ENCODE data around the gene ARHGAP6.

The ARHGAP6 gene

DNA sequence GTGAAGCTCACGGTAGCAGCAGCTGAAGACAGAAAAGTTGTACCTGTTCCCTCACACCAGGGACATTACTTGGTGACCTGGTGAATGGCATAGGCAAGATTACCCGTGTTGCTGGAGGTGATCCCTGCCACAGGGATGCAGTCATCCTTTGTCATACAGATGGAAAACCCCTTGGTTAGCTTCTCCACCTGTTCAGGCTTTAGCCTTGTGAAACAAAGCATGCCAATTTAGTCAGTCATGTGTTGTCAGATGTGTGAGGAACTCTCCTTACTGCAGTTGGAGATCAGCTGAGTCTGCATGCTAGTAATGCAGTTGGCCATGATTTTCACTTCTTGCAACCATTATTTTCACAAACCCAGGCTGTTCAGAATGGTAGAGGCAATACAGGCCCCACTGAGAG, 331.6 kb downstream of the ARHGAP6 start:
- H3K36me3 Mint-ChIP-seq (ENCODE audit: low read depth): no peaks in the 10 kb centered on the region
- no peak for DNase-seq
- H3K9me3 Mint-ChIP-seq: peaks cover 24% of the 10 kb centered on the region
- no peak overlapping the region for H3K4me3 Mint-ChIP-seq
- TF ChIP-seq, protein P1, sequence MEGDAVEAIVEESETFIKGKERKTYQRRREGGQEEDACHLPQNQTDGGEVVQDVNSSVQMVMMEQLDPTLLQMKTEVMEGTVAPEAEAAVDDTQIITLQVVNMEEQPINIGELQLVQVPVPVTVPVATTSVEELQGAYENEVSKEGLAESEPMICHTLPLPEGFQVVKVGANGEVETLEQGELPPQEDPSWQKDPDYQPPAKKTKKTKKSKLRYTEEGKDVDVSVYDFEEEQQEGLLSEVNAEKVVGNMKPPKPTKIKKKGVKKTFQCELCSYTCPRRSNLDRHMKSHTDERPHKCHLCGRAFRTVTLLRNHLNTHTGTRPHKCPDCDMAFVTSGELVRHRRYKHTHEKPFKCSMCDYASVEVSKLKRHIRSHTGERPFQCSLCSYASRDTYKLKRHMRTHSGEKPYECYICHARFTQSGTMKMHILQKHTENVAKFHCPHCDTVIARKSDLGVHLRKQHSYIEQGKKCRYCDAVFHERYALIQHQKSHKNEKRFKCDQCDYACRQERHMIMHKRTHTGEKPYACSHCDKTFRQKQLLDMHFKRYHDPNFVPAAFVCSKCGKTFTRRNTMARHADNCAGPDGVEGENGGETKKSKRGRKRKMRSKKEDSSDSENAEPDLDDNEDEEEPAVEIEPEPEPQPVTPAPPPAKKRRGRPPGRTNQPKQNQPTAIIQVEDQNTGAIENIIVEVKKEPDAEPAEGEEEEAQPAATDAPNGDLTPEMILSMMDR (IDR thresholded peaks at IDR 0.05): no peak
- no peak overlapping the region for H3K27ac Mint-ChIP-seq
- no peaks in the 10 kb centered on the region for H3K27me3 Mint-ChIP-seq (ENCODE audit: low read depth, poor library complexity)
- no peaks in the 10 kb centered on the region for H3K4me1 Mint-ChIP-seq

DNA sequence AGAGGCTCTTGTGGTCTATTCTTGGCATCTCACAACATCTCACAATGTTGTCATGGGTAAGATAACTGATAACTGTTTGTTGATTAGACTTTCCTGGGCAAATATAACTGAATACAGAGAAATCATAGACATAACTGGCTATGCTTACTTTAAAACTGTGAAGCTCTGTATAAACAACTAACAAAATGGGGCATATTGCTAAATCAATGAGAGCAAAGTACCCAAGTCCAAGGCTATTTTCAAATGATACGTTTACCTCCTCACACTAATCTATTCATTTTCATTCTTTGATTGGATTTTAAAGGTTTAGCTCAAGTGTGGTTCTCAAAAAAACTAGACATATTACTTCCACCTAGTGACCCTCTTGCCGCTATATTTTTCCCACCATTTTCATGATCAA, 333.9 kb downstream of the ARHGAP6 start:
- DNase-seq: no peak
- peaks cover 20% of the 10 kb centered on the region for H3K9me3 Mint-ChIP-seq
- H3K36me3 Mint-ChIP-seq (ENCODE audit: low read depth): no peaks in the 10 kb centered on the region
- TF ChIP-seq, protein P1 (IDR thresholded peaks at IDR 0.05): no peak
- no peak overlapping the region for H3K27ac Mint-ChIP-seq
- no peak overlapping the region for H3K4me3 Mint-ChIP-seq
- no peaks in the 10 kb centered on the region for H3K27me3 Mint-ChIP-seq (ENCODE audit: low read depth, poor library complexity)
- H3K4me1 Mint-ChIP-seq: no peaks in the 10 kb centered on the region

DNA sequence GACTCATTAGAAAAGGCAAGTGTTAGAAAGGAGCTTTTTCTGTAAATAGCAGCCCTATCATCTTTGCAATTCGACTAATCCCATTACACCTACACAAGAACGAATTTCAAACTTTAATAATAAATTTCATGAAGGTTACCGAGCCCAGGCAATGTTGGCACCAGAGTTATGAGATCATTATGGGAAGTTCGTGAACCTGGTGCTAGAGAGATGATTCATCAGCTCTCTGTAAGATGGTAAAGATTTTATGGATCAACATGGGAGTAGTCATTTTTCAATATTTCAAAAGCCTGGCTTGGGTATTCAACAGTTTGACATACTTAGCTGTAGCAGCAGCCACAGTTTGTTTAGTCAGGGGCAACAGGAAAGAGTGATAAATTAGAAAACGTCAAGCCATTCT, 336.7 kb downstream of the ARHGAP6 start:
- DNase-seq: no peak
- H3K36me3 Mint-ChIP-seq (ENCODE audit: low read depth): no peaks in the 10 kb centered on the region
- H3K4me3 Mint-ChIP-seq: no peak overlapping the region
- peaks cover 10% of the 10 kb centered on the region for H3K9me3 Mint-ChIP-seq
- TF ChIP-seq, protein P1 (IDR thresholded peaks at IDR 0.05): no peak
- H3K27ac Mint-ChIP-seq: no peak overlapping the region
- no peaks in the 10 kb centered on the region for H3K27me3 Mint-ChIP-seq (ENCODE audit: low read depth, poor library complexity)
- no peaks in the 10 kb centered on the region for H3K4me1 Mint-ChIP-seq

DNA sequence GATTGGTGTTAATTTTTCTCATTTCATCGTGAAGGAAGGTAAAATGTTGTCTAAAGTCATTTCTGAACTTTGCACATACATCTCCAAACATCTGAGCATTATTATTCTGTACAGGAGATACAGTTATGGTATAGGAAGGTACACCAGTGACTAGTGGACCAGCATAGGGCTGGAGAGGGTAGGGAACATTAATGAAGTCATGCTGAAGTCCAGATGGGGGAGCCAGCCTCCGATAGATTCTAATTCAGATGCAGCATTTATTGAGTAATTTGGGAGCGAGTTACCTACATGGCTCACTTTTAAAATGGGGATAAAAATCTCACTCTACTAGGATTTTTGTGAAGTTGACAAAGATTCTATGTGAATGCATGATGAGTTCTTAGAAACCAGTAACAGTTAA, 337.6 kb downstream of the ARHGAP6 start:
- H3K4me1 Mint-ChIP-seq: no peaks in the 10 kb centered on the region
- TF ChIP-seq, protein P1 (IDR thresholded peaks at IDR 0.05): no peak

DNA sequence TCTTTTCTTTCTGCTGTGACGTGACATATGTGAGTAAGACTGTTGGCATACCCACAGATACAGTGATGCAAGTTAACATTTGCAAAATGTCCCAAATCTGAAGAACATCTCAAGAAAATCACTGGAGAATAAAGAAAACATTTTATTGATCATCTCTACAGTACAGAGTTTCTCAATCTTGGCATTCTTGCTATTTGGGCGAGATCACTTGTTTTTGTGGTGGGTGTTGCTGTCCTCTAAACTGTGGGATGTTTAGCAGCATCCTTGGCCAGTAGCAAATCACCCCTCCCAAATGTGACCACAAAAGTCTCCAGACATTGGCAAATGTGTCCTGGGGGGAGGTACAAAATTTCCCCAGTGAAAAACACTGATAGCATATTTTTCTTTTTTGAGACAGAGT, 343.7 kb downstream of the ARHGAP6 start:
- no peaks in the 10 kb centered on the region for H3K36me3 Mint-ChIP-seq (ENCODE audit: low read depth)

More for the DNA sequence above, 337.6 kb downstream of the ARHGAP6 start:
- H3K27ac Mint-ChIP-seq: no peak overlapping the region
- H3K36me3 Mint-ChIP-seq (ENCODE audit: low read depth): no peaks in the 10 kb centered on the region
- no peaks in the 10 kb centered on the region for H3K27me3 Mint-ChIP-seq (ENCODE audit: low read depth, poor library complexity)
- DNase-seq: no peak
- peaks cover 15% of the 10 kb centered on the region for H3K9me3 Mint-ChIP-seq
- H3K4me3 Mint-ChIP-seq: no peak overlapping the region

More for the DNA sequence above, 343.7 kb downstream of the ARHGAP6 start:
- DNase-seq: no peak
- TF ChIP-seq, protein P1 (IDR thresholded peaks at IDR 0.05): no peak
- Mint-ChIP-seq H3K9me3 (peaks cover 12% of the 10 kb centered on the region), H3K27me3 (ENCODE audit: low read depth, poor library complexity) (no peaks in the 10 kb centered on the region), H3K27ac (no peak overlapping the region), H3K4me3 (no peak overlapping the region), H3K4me1 (no peaks in the 10 kb centered on the region)
